Sciatic nerve (tissue), 2 donors: Measurements from ENCODE around the gene RAB30. TPM values are rescaled to one million over a fixed set of nuclear protein-coding genes. Genes with fewer than 3 reads are reported as not detected.
"Not testable (repeated sequence)": the region's sequence is repeated elsewhere in the genome, so short reads cannot be mapped to it uniquely, and the experiment has no call there.

Experiments used
- ATAC-seq: fragments of 200-7000 bp; cut with Tn5 transposase; one replicate; pipeline ENCODE4 v1.9.1; 2020; ENCODE audit warnings: mild to moderate bottlenecking, moderate library complexity
- DNase-seq: peaks from one replicate; pipeline ENCODE4 v3.0.0-alpha.2; 2020; ENCODE audit warnings: low spot score
- intact Hi-C: fragments of 100-400 bp; cut with DNase I; formaldehyde crosslinking; loops from one replicate; pipeline ENCODE4 v1.14.2; 2022
- total RNA-seq: library from RNA; stranded (reverse); fragmentation: NEBNext Ultra II Directional; extraction: Animal tissue kit (Norgen Biotek cat#: 25700); gene quantifications from one replicate; pipeline ENCODE4 v1.2.1, GENCODE V29; 2021
- donor health status: DM: no; HTN: no; CAD: no.
- donor health status: DM: no; HTN: no; CAD: no.

RAB30 gene
- total RNA-seq, 1 donor from 2014 or later = 57.1 TPM

- ATAC-seq (no peak), DNase-seq (no peak)
- intact Hi-C loops = no loop called here
These were observed 50.5 kb downstream of the RAB30 start for GRCh38 chr11:83020942-83021779.

- ATAC-seq (peak; percentile 80), DNase-seq (no peak)
- intact Hi-C loops = no loop called here
These were observed 51.7 kb downstream of the RAB30 start for GRCh38 chr11:83019888-83020579.

GRCh38 chr11:83014951-83015350 lies 56.7 kb downstream of the RAB30 start:
- DNase-seq = no peak
- ATAC-seq = no peak
- intact Hi-C loops = no loop called here

- intact Hi-C loops = no loop called here
- no peak for DNase-seq
- ATAC-seq = no peak
These were observed 59.3 kb downstream of the RAB30 start for GRCh38 chr11:83012168-83013067.

- DNase-seq (no peak), ATAC-seq (no peak)
- intact Hi-C loops = no loop called here
These were observed 60.1 kb downstream of the RAB30 start for GRCh38 chr11:83011333-83012167.

- no peak for ATAC-seq
- DNase-seq = no peak
- intact Hi-C loops = no loop called here
These were observed 61.7 kb downstream of the RAB30 start for GRCh38 chr11:83009999-83010398.

GRCh38 chr11:83009136-83009535 lies 62.6 kb downstream of the RAB30 start:
- ATAC-seq, intact Hi-C loops, DNase-seq: not testable (repeated sequence)

GRCh38 chr11:83008581-83008923 lies 63.1 kb downstream of the RAB30 start:
- intact Hi-C loops = no loop called here
- DNase-seq (no peak), ATAC-seq (no peak)

GRCh38 chr11:83007909-83008580 lies 63.7 kb downstream of the RAB30 start:
- intact Hi-C loops = no loop called here
- ATAC-seq (peak; percentile 70), DNase-seq (no peak)

GRCh38 chr11:83007477-83007876 lies 64.2 kb downstream of the RAB30 start:
- intact Hi-C loops = no loop called here
- DNase-seq (no peak), ATAC-seq (no peak)

- intact Hi-C loops = no loop called here
- peak; percentile 33 for ATAC-seq
- no peak for DNase-seq
These were observed 64.8 kb downstream of the RAB30 start for GRCh38 chr11:83006877-83007330.

- DNase-seq (no peak), ATAC-seq (no peak)
- intact Hi-C loops = no loop called here
These were observed 66.7 kb downstream of the RAB30 start for GRCh38 chr11:83004746-83005556.

- DNase-seq (no peak), ATAC-seq (no peak)
- intact Hi-C loops = no loop called here
These were observed 69.2 kb downstream of the RAB30 start for GRCh38 chr11:83002522-83002921.

- peak; percentile 70 for ATAC-seq
- no peak for DNase-seq
- intact Hi-C loops = no loop called here
These were observed 69.6 kb downstream of the RAB30 start for GRCh38 chr11:83002053-83002452.

GRCh38 chr11:83000381-83000780 lies 71.3 kb downstream of the RAB30 start:
- ATAC-seq (no peak), DNase-seq (no peak)
- intact Hi-C loops = no loop called here

- ATAC-seq = no peak
- intact Hi-C loops = no loop called here
- no peak for DNase-seq
These were observed 72.5 kb downstream of the RAB30 start for GRCh38 chr11:82999232-82999631.

- DNase-seq (no peak), ATAC-seq (no peak)
- intact Hi-C loops = no loop called here
These were observed 73.0 kb downstream of the RAB30 start for GRCh38 chr11:82998697-82999096.
